ENCODE results near the gene NUFIP2. TPM values are rescaled to one million over a fixed set of nuclear protein-coding genes. Genes with fewer than 3 reads are reported as not detected.

The NUFIP2 gene
- polyA plus RNA-seq, 1 donor = 37.1 TPM

Other genes starting within 250 kb of the NUFIP2 start
- gene MYO18A, start 113.8 kb downstream of the NUFIP2 start, polyA plus RNA-seq = 46.2 TPM
- gene CRYBA1, start 47.3 kb downstream of the NUFIP2 start, polyA plus RNA-seq = not detected
- gene TAOK1, start 96.2 kb upstream of the NUFIP2 start, polyA plus RNA-seq = 22.2 TPM

All from large intestine (tissue), 1 donor.